Ecto neural progenitor cell (in vitro differentiated cells): ENCODE data around the gene CWF19L2.
"Not testable (repeated sequence)": the region's sequence is repeated elsewhere in the genome, so short reads cannot be mapped to it uniquely, and the experiment has no call there.

Experiments used
- DNase-seq: peaks from one replicate; pipeline ENCODE4 v3.0.0-alpha.2; 2018; ENCODE audit warnings: low spot score

Gene CWF19L2

DNA sequence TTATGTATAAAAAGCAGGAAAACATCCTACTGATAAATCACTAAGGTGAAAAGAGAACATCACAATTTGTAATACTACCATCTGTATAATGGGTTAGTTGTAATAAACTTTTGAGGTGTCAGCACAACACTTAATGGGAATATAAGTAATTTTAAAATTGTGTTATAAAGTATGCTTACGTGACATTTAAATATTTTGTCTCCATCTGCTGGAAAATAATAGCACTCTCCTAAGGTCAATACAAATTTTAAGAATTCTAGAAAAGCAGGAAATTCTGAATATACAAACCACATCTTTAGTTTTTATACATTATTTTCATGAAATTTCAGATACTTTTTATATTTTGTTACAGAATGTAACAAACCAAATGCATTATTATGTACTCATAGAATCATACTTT is 19.5 kb downstream of the CWF19L2 start:
- DNase-seq = no peak

GRCh38 chr11:107430525-107430924 is 27.1 kb downstream of the CWF19L2 start:
- DNase-seq = no peak

GRCh38 chr11:107427569-107428180 is 29.9 kb downstream of the CWF19L2 start:
- DNase-seq = no peak

GRCh38 chr11:107413352-107413751 is 44.3 kb downstream of the CWF19L2 start:
- DNase-seq = no peak

DNA sequence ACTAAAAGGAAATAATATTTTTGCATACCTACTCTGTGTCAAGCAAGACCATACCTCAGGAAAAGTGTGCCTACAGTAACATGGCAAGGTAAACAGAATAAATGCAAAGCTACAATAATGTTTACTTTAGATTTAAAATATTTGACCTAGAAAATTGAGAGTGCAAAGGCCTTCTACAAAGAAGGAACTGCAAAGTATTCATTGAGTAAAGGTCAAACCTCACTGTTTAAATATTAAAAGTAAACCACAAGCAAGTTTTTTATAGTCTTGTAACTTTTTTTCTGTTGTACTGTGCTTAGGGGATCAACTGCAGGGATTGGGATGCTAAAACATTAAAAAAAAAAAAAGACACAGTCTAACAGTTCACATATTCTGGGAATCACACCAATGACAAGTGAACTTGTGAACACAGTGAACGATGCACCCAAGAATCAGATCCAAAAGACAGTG is 48.8 kb downstream of the CWF19L2 start:
- DNase-seq = no peak

- DNase-seq = no peak
Observed at GRCh38 chr11:107405260-107405659, 52.4 kb downstream of the CWF19L2 start.

- not testable (repeated sequence) for DNase-seq
Observed at GRCh38 chr11:107401131-107401530, 56.5 kb downstream of the CWF19L2 start.

GRCh38 chr11:107397357-107397756 is 60.3 kb downstream of the CWF19L2 start:
- peak; percentile 62 for DNase-seq

GRCh38 chr11:107392611-107393010 is 65.0 kb downstream of the CWF19L2 start:
- no peak for DNase-seq

- DNase-seq = not testable (repeated sequence)
Observed at GRCh38 chr11:107390701-107391100, 66.9 kb downstream of the CWF19L2 start.

DNA sequence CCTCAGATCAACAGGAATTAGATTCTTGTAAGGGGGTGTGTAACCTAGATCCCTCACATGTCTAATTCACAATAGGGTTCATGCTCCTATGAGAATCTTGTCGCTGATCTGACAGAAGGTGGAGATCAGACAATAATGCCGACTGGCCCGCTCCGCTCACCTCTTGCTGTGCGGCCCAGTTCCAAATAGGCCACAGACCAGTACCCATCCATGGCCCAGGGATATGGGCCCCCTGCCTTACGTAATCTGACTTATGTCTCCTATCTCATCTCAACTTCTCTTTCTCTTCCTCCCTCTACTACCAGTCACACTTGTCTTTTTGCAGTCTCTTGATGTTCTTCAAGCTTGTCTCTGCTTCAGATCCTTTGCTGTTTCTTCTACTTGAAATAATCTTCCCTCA is 70.0 kb downstream of the CWF19L2 start:
- DNase-seq = no peak

GRCh38 chr11:107385361-107385981 is 72.2 kb downstream of the CWF19L2 start:
- no peak for DNase-seq

DNA sequence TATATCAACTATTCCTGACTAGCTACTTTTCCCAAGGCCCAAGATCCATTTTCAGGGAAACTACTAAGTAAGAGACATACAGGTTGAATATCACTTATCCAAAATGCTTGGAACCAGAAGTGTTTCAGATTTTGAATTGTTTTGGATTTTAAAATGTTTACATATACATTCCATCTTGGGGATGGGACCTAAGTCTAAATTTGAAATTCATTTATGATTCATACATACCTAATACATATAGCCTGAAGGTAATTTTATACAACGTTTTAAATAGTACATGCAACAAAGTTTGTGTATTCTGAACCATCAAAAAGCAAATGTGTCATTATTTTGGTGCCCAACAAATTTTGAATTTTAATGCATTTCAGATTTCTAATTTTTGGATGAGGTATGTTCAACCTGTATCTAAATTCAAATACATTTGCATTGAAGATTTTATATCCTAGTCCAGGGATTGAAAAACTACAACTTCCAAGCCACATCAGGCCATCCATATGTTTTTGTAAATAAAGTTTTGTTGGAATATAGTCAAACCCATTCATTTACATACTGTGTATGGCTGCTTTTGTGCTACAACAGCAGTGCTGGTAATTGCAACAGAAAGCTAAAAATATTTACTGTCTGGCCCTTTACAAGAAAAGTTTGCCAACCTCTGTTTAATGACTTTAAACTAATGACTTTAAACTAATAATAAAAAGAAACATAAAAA is 73.3 kb downstream of the CWF19L2 start:
- no peak for DNase-seq

DNA sequence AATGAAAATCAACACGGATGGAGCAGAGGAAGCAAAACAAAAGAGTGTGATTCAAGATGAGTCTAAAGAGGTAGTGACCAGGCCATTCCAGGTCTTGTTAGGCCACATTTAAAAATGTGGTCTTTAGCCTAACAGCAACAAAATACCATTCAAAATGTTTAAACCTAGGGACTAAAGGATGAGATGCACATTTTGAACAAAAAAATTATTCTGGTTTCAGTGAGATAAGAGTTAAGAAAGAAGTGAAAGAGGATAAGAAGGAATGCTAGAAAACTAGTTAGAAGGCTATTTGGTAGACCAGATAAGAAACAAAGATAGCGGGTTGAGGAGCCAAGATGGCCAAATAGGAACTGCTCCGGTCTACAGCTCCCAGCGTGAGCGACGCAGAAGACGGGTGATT is 85.2 kb downstream of the CWF19L2 start:
- no peak for DNase-seq

- no peak for DNase-seq
Observed at GRCh38 chr11:107370390-107370789, 87.2 kb downstream of the CWF19L2 start.

DNA sequence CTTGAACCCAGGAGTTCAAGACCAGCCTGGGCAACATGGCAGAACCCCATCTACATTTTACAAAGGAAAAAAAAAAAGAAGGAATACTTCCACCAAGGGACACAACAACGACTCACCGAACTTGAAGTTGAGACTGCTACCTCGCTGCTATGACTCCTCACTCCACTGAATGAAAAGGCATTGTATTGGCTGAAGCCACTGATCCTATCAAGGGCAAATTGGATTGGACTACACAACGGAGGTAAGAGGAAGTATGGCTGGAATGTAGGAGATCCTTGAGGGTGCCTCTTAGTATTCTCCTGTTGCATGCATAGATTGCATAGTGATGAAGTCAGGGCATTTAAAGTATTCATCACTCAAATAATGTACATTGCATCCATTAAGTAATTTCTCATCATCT is 97.9 kb downstream of the CWF19L2 start:
- DNase-seq = no peak

GRCh38 chr11:107357877-107358276 is 99.7 kb downstream of the CWF19L2 start:
- DNase-seq = no peak

GRCh38 chr11:107354780-107355179 is 102.8 kb downstream of the CWF19L2 start:
- DNase-seq = no peak

- no peak for DNase-seq
Observed at GRCh38 chr11:107337917-107338316, 119.7 kb downstream of the CWF19L2 start.

DNA sequence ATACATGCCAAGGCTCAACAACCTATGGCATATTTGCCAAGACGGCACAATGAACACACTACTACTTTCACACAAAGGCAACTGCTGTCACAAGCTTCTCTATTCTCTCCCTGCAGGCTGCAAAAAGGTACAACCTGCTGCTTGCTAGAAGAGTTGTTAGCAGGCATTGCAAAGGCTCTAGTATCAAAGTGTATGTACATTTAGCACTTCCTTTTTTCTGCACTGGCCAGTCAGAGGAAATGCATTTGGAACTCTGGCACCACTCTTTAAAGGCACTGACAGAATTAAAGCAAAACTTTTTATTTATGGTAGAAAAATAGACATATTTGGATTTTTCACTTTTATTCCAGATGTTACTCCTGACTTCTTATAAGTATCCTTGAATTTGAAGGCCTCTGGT is 125.9 kb downstream of the CWF19L2 start:
- DNase-seq = no peak

- DNase-seq = no peak
Observed at GRCh38 chr11:107329164-107329563, 128.5 kb downstream of the CWF19L2 start.

DNA sequence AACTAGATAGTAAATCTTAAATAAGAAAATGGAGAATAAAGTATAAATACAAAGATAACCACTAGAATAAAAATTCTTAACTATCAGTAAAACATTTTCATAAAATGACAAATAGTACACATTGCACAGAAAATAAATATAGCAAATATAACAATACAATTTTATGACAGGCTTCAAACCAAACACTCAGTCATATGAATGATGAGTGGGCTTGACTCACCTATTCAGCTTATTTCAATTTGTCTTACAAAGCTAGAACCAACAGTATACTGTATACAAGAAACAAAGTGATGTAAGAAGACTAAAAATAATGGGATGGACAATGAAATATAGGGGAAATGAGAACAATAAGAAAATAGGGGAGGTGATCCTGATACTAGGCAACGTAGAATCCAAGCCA is 141.2 kb downstream of the CWF19L2 start:
- no peak for DNase-seq

DNA sequence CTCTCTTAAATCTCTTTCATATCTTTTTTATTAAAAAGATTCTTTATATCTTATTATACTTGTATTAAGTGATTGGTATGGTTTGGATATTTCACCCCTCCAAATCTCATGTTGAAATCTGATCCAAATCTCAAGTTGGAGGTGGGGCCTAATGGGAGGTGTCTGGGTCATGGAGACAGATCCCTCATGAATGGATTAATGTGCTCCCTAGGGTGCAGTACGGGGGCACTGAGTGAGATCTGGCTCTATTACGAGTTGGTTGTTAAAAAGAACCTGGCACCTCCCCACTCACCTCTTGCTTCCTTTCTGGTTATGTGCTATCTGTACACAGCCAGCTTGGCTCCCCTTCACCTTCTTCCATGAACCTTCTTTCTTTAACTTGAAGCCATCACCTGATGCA is 149.6 kb downstream of the CWF19L2 start:
- DNase-seq = no peak
